OCI-LY3 (cell line): ENCODE measurements around the gene ZNF275.

Source experiments
- EZH2phosphoT487 ChIP-seq: fragments of 200-600 bp; shearing (Covaris generic); IDR thresholded peaks from 2 replicates; pipeline ENCODE4 v1.6.1; 2018; ENCODE audit warnings: antibody characterized with exemption, mixed run types, low read depth
- TF ChIP-seq, protein P1 (sequence below): fragments of 200-600, 300-600 bp; sonication (generic); IDR thresholded peaks from 2 replicates; pipeline ENCODE4 v1.5.1; 2014; ENCODE audit warnings: antibody characterized with exemption, low read length, low read depth

DNA sequence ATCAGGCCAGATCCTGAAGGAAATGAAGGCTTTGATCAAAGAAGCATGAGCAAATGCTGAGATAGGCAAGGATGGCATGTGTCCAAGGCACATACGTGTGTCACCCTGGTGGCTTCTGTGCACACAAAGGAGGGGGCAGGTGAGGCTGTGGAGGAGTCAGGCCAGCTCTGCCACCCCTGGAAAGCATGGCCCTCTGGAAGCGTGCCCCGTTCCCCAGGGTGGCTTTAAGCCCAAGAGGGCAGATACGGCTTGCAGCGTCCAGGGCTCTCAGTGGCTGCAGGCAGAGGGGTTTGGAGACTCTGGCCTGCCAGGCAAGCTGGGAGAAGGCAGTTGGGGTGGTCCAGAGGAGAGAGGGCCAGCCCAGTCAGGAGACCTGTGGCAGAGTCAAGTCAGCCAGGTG, 41.6 kb downstream of the ZNF275 start:
- TF ChIP-seq, protein P1, sequence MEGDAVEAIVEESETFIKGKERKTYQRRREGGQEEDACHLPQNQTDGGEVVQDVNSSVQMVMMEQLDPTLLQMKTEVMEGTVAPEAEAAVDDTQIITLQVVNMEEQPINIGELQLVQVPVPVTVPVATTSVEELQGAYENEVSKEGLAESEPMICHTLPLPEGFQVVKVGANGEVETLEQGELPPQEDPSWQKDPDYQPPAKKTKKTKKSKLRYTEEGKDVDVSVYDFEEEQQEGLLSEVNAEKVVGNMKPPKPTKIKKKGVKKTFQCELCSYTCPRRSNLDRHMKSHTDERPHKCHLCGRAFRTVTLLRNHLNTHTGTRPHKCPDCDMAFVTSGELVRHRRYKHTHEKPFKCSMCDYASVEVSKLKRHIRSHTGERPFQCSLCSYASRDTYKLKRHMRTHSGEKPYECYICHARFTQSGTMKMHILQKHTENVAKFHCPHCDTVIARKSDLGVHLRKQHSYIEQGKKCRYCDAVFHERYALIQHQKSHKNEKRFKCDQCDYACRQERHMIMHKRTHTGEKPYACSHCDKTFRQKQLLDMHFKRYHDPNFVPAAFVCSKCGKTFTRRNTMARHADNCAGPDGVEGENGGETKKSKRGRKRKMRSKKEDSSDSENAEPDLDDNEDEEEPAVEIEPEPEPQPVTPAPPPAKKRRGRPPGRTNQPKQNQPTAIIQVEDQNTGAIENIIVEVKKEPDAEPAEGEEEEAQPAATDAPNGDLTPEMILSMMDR = no peak
- TF ChIP-seq EZH2phosphoT487 = no peak
